SK-N-DZ (cell line): Measurements from ENCODE around the gene CHSY1.
"Not testable (repeated sequence)": the region's sequence is repeated elsewhere in the genome, so short reads cannot be mapped to it uniquely, and the experiment has no call there.

Source experiments
- DNase-seq: peaks from one replicate; pipeline ENCODE4 v3.0.0-alpha.2; 2015; ENCODE audit warnings: low spot score

Gene CHSY1

DNA sequence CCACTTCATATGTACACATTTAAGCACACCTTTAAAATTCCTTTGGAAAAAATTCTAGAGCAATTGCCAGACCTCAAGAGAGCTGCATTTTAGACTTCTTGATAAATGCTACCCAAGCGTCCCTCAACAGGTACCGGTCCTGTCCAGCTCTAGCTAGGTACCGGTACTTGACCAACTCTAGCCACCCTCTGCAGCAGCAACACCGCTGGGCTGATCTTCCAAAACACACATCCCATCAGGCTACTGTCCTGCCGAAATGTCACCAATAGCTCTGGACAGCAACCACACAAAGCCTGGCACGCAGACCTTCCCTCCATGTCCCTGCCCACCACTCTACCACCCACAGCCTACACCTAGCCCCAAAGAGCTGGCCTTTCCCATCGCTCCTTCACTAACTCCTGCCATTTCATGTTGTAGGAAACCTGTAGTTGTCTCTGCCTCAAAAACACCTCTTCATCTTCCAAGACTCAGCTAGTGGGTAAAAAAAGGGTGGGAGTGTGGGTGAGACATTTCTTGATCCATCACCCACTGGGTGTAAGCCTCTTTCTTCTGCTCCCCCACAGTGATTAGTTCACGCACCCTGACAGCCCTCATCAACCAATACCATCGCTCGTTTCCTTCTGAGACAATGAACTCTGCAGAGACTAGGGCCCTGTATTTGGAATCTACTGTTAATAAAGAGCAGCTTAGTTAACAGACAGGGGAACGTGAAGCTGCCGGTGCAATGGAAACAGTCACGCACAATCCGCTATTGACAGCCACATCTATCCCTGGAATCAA lies 6.8 kb downstream of the CHSY1 start:
- no peak for DNase-seq

DNA sequence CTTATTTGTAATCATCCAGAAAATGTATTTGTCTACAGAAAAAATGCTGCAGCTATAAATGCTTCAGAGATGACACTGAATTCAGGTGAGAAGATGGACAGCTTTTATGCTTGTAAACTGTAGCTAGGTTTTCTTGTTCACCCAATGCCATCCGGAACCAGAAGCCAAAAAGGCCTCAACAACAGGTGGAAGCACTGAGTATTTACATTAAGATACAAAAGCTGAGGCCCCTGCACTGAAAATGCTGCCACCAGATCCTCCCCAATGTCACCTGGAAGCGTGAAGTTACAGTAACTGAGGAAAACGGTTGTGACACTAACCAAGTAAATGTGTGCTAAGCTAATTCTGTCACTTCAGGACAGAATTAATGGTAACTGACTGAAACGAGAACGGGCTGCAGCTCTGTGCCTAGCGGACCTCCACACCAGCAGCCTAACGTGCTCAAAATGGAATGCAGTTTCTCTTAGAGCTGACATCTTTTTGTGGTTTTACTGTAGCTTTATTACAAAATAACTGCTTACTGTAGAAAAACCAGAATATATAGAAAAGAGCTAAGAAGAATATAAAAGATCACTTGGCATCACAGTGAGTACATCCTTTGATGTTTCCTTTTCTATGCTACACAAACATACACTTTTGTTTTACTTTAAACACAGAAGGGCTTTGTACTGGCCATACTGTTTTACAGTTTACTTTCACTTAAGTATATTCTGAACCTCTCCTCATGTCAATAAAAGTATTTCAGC lies 7.6 kb downstream of the CHSY1 start:
- no peak for DNase-seq

DNA sequence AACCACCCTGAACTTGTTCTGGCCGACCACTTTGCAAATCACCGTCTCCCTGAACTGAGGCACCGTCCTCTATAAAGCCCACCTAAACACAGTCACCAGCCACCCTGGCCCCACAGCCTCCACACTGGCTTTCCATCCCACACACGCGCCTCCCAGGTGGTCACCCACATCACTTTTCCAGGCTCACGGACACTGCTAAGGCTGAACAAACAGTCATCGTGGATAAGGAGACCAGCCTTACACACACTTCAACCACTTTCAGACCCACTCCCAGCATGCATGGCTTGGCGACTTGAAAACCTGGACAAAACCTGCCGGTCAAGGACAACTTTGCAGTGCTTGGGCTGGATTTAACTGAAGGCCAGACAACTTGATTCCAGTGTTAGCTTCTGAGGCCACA lies 8.4 kb downstream of the CHSY1 start:
- no peak for DNase-seq

DNA sequence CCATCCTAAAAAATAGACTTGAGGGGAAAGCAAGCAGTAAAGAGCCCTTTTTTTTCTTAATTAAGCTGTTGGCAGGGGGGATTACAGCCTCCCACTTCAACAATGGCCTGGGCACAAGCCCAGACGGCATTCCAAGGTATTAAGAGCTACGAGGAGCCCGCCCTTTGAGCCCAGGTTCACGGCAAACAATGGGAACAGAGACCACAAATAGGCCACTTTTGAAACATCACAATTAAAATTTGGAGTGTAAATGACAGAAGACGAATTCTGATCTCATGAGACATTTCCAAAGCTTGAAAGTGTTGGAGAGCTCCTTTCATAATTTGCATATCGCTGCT lies 8.9 kb downstream of the CHSY1 start:
- DNase-seq: no peak

DNA sequence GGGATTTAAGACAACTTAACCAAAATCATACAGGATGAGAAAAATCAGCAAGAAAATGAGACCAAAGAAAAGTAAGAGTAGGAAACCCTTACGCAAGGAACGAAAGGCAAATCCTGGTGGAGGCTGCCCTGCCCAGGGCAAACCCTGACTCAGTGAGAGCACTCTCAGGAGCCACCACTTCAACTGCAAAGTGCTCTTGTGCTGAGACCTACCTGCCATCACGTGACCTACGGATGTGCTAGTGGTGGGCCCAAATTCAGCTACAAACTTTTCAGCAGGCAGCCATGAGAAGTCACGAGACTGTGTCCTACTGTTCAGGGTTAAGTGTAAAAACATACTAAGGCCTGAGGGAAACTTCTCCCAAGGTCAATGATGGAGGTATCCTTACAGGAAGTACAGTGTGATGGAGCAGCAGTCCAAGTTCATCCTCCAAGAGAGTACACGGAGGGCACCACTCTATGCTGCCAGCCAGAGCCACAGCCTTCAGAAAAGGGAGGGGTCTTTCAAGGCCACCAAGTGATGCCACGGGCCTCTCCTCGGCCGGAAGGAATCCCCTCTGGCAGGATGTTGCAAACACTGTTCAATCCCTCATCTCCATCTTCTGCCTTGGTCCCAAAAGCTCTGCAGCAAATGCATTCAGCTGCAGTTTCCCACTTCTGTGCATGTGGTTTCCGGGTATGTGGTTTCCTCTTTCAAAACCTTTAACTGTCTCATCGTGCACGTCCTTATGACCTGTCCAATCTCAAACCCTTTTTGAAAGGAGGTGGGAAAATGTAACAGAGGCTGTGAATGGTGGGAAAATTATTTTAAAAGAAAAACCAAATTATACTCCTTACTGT lies 9.5 kb downstream of the CHSY1 start:
- DNase-seq: no peak

DNA sequence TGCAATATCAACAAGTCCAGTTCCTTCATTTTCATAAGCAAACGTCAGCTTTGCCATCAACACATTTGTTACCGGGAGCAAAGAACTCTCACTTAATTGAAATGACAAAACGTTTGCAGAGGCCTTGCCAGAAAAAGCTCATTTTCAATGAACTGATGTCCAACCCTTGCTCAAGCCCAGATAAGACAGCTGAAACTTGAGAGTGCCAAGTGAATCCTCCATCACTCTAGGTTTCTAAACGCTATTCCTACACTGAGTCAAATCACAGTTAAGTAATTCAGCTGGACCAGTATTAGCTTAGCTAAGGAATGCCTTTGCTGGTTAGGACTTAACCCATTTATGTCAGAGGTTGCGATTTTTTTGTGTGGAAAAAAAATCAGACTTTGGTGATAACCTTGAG lies 11.5 kb downstream of the CHSY1 start:
- no peak for DNase-seq

DNA sequence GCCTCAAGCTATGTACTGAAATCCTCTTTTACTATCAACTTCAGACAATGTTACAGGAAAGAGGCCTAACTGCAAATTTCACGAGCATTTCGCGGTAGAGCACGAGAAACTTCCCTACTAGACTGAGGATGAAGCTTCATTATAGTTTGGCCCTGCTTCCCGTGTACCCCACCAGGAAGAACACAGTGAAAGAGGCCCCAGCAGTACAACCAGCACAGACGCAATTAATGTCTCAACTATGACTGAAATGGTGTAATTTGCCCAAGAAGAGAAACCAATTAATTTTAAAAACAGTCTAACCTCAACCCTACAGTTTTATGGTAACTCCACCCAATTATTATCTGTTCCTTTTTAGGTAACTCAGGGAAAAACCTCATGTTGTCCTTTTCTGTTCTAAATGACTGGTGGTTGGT lies 12.1 kb downstream of the CHSY1 start:
- no peak for DNase-seq

DNA sequence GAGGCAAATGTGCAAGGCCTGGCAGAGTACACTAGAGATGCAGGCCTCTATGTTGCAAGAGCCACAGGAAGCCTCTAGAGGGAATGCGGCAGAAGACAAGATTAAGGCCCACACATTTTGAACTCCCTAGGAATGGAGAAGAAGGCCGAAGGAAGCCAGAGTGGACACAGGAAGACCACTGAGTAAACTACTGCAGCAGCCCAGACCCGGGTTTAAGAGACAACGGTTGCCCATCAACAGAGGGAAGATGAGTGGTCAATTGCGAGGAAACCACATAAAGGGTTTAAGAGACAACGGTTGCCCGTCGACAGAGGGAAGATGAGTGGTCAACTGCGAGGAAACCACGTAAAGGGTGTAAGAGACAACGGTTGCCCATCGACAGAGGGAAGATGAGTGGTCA lies 14.6 kb downstream of the CHSY1 start:
- DNase-seq: no peak

DNA sequence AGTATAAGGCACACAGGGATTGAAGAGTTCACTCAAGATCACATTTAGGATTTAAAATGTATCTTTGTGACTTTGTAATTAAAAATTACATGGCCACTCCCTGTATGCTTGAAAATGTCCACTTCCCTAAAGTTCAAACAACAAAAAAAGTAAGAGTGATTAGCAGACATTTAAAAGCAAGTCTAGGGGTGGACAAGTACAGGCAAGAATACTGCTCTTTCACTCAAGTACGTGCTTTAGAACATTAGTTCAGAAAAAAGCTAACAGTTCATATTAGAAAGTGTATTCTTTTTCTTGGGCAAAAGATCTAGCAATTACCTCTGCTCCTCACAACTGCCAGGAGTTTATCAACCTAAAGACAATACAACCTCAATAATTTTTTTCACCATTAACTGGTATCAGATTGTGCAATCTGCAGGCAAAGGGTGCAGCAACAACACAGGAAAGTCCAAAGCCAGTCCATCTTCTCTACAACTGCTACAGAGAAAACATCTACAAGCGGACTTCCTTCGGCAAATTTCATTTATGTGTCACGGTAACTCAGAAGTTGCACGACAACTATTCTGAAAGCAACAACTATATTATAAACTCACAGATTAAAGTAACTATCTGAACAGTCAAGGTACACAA lies 18.1 kb downstream of the CHSY1 start:
- DNase-seq: no peak

DNA sequence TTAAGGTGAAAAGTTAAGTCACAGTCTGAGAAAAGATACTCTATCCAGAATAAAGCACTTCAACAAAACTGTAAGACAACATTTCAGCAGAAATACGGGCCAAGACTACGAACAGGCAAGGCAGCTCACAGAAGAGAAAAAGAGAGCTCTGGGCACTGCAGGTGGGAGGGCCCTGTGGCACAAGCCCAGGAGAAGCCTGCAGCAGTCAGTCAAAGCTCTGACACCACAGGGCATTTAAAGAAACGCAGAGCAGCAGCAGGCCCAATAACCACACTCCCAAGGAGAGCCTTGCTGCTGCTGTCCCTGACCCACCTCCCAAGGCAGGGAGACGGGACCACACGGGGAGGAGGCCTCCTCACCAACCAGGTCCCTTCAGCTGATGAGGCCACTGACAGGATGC lies 19.2 kb downstream of the CHSY1 start:
- DNase-seq: no peak

DNA sequence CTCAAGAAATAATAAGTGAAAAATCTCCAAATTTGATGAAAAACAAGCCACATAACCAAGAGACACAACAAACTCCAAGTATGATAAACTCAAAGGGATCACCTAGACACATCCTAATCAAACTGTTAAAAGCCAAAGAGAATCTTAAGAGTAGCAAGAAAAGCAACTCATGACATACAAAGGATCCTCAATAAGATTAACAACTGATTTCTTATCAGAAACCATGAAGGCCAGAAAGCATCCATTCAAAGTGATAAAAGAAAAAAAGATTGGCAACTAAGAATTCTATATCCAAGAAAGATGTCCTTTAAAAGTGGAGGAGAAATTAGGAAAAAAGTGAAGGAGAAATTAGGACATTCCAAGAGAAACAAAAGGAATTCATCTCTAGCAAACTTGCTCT lies 23.5 kb downstream of the CHSY1 start:
- DNase-seq: no peak

DNA sequence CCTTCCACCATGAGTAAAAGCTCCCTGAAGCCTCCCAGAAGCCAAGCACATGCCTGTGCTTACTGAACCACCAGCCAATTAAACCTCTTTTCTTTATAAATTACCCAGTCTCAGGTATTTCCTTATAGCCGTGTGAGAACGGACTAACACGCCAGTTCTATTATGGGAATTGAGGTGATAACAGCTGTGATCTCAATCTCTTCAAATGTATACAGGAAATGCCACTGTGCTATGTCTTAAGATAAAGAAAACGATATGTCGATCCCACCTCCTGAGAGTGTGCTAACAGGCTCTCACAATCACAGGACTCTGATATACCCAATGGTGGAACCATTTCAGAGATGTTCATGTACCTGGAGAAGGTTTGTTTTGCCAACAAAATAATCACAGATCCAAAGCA lies 26.2 kb downstream of the CHSY1 start:
- no peak for DNase-seq

DNA sequence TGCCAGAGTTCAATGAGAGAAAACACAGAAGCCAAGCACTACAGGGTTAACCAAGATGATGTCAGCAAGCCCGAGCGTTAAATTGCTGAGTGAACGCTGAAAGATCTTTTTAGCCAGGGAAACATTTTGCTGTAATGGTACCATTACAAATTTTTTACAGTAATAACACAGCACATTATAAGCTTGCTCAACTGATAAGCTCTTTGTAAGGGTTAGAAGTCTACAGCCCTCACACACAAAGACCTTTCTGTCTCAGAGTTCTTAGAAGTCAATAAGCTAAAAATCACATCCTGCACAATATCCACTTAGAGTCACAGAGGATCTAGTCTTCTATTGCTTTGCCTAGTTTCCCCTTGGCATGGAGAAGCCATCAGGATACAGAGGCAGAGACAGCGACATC lies 29.9 kb downstream of the CHSY1 start:
- no peak for DNase-seq

DNA sequence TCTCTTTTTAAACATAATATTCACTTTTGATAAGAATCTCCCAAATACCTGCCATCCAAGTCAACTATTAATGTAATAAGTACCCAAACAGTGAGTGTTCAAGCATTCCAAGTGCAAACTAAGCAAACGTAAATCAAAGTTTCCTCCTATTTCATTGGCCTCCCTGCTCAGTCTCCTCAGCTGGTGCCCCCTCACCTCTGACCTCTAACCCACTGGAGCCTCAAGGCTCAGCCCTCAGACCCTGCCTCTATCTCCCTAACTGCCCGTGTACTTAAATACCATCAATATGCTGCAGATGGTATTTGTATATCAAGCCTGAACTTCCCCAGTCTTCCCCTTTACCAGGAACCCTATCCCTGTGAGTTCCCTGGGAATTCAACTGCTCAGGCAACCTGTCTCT lies 31.8 kb downstream of the CHSY1 start:
- DNase-seq: no peak

DNA sequence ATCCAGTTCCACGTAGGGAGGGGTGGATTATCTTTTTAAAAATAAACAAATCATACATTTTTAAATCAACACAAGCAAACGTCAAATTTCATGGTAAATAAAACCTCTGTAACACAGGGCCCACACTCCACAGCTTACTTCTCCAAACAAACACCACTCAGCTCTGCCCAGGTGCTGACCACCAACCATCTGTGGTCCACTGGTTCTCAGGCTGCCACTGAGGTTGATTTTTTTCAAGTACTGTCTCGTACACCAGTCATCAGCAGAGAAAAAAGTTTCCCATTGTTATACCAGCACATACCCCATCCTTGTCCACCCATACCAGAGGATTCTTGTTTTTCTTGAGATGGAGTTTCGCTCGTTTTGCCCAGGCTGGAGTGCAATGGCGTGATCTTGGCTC lies 32.4 kb downstream of the CHSY1 start:
- DNase-seq: no peak

DNA sequence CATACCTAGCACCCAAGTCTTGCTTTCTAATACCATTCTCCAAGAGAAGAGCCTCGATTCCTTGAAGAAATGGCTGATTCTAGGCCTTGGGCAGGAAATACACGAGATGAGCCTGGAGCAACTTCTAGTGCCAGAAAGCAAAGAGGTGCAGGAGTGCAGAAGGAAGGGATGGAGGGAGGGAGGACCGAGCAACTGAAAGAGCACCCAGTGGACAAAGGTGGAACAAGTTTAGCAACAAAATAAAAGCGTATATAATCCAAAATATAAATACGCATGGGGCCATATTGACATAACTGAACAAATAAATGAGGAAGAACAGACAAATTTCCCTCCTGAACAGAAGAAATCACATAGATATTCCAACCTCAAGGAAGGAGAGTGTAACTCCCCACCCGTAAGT lies 34.4 kb downstream of the CHSY1 start:
- no peak for DNase-seq

DNA sequence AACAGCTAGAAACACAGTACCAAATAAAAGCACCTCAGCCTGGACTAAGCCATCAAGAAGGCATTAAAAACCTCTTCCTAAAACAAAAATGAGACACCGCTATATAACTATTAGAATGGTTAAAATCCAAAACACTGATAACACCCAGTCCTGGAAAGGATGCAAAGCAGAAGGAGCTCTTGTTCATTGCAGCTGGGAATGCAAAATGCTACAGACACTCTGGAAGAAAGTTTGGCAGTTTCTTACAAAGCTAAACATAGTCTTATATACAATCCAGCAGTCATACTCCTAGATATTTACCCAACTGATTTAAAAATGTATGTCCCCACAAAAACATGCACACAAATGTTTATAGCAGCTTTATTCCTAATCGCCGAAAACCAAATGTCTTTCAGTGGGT lies 35.7 kb downstream of the CHSY1 start:
- no peak for DNase-seq

DNA sequence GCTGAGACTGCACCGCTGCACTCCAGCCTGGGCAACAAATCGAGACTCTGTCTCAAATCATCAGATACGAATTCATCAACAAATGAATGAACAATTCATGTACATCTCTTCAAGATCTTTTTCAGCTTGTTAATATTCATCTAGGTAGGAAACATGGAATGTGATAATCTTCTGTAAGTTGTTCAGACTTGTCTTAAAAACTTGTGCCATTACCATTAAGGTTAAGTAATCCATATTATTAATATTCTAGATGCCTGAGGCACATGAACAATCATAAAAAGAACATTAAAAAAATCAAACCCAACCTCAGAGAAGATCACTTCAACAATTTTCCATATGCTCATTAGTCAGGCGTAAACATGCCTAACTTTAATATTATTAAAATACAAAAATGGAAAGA lies 36.2 kb downstream of the CHSY1 start:
- DNase-seq: no peak

DNA sequence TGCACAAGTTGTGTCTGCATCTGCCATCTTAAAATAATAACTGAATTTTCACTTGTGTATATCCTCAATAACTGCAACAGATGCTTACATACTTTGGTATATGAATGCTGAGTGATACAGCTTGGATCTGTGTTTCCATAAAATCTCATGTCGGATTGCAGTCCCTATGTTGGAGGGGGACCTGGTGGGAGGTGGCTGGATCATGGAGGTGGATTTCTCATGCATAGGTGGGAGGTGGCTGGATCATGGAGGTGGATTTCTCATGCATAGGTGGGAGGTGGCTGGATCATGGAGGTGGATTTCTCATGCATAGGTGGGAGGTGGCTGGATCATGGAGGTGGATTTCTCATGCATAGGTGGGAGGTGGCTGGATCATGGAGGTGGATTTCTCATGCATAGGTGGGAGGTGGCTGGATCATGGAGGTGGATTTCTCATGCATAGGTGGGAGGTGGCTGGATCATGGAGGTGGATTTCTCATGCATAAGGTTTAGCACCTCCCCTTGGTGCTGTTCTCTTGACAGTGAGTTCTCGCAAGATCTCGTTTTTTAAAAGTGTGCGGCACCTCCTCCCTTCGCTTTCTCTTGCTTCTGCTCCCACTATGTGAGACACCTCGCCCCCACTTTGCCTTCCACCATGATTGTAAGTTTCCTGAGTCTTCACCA lies 37.3 kb downstream of the CHSY1 start:
- not testable (repeated sequence) for DNase-seq

DNA sequence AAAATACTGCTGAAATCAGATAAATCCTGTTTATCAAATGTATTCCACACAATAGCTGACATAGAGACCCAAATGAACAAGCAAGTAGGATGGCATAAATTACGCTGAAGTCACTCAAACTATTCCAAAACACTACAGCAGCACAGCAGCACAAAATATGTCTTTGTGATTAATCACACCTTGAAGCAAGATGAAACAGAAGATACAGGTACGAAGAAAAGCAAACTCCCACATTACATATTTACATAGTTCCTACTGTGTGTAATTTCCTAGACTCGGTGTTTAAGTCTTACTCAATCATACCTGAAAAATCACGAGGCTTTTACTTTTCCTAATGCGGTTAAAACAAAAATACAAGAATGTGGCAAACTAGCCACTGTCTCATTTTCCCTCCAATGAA lies 38.3 kb downstream of the CHSY1 start:
- no peak for DNase-seq

DNA sequence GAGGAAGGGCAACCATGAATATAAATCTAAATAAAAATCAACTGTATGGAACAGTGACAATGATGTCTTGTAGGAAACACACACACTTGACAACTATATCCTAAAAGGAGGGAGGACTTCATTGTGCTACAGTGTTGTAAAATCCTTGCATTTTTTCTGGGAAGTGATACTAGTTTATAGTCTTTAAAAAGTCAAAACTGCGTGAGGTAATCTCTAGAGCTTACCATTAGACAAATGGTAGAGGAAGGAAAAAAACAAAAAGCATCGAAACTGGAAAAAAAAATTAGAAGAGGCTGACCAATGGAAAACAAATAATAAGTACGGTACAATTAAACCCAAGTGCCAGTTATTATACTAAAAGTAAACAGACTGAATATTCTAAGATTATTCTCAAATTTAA lies 38.7 kb downstream of the CHSY1 start:
- DNase-seq: no peak

DNA sequence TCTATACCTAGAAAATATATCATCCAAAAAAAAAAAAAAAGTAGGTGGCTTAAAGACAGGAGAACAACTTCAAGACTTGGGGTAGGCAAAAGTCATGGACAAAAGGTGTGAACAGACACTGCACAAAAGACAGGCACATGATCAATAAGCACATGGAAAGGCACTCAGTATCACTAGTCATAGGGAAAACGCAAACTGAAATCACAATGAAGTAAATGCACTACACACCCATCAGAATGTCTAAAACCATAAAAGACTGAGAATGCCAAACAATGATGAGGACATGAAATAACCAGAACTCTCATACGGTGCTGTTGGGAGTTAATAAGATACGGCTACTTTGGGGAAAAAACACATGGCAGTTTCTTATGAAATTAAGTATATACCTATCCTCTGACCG lies 40.0 kb downstream of the CHSY1 start:
- DNase-seq: no peak
